BJ (cell line): Measurements from ENCODE around the gene MARCKSL1. TPM values are rescaled to one million over a fixed set of nuclear protein-coding genes. Genes with fewer than 3 reads are reported as not detected.
A peak's percentile ranks its signal among the peaks of the same experiment; 100 is the strongest.
"Not testable (repeated sequence)": the region's sequence is repeated elsewhere in the genome, so short reads cannot be mapped to it uniquely, and the experiment has no call there.

ENCODE experiments used
- CTCF ChIA-PET: fragments of 350-600 bp; formaldehyde crosslinking; extraction: SDS; loops from one replicate; lab custom pipeline; 2021; ENCODE audit warnings: antibody characterized with exemption, inconsistent platforms; lab: Yijun Ruan, JAX
- POLR2A ChIA-PET: fragments of 300-600 bp; sonication (Branson Sonifier 250); formaldehyde crosslinking; extraction: SDS; loops from one replicate; lab custom pipeline; 2021; ENCODE audit warnings: antibody characterized with exemption; lab: Charles Lee
- DNase-seq: peaks from one replicate; pipeline ENCODE4 v3.0.0-alpha.2; 2011; ENCODE audit warnings: low read depth
- H3K27me3 ChIP-seq: 2 replicates; pipeline ENCODE4 v1.6.0; 2011; ENCODE audit warnings: low read length; ENCODE audit not compliant: control insufficient read depth, insufficient read depth
- H3K36me3 ChIP-seq: 2 replicates; pipeline ENCODE4 v1.5.1; 2011; ENCODE audit warnings: low read length; ENCODE audit not compliant: control insufficient read depth, insufficient read depth
- H3K4me3 ChIP-seq: 2 replicates; pipeline ENCODE4 v1.5.1; 2011; ENCODE audit warnings: low read depth, mild to moderate bottlenecking, control low read depth, low read length
- CTCF ChIP-seq: IDR thresholded peaks from 2 replicates; pipeline ENCODE4 v1.5.1; 2011; ENCODE audit warnings: low read depth, mild to moderate bottlenecking, control low read depth, inconsistent platforms, low read length, moderate library complexity; ENCODE audit not compliant: insufficient read depth
- polyA plus RNA-seq: library from polyadenylated mRNA; depleted of rRNA; stranded (reverse); fragments of >200 nt; gene quantifications from 2 replicates; pipeline ENCODE4 v1.2.3, GENCODE V29; 2011

Gene MARCKSL1
- polyA plus RNA-seq, 1 experiment, result 52.0 TPM

DNA sequence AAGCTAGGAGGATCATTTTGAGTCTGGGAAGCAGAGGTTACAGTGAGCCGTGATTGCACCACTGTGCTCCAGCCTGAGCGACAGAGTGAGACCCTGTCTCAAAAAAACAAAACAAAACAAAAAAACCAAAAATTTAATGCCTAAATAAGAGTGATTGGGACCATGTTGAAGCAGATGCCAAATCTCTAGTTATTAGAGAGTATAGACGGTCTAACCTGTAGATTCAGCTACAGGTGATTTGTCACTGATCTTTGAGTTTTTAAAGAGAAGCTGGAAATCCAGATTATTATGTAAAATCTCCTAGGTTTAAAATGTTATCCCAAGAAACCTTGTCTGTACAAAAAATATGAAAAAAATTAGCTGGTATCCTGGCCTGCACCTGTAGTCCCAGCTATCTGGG lies 32.7 kb downstream of the MARCKSL1 start:
- no peak for DNase-seq
- ChIA-PET CTCF (interaction anchor here (0.8 to 2.6 kb wide), 3 partner anchors 33 to 88 kb away, joined by 3 to 7 read pairs (median 3); partner anchors contain the start of genes FAM167B and MARCKSL1), POLR2A (no interaction called here)
- Histone ChIP-seq H3K36me3 (peaks cover 9% of the 10 kb centered on the region), H3K27me3 (no peaks in the 10 kb centered on the region), H3K4me3 (no peak overlapping the region)
- TF ChIP-seq CTCF, result no peak

DNA sequence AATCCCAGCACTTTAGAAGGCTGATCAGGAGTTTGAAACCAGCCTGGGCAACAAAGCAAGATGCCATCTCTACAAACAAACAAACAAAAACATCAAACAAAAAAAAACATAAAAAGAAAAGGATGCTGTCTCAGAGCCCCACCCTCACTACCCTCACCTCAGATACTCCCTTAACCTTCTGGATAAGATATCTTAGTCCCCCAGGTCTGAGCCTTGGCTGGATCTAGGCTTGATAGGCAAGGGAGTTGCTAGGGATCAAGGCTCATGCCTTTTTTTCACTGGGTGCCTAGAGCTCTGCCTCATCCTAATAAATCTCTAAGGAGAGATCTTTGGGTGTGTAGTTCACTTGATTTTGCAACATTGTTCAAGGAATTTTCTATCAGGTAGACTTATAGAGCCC lies 36.7 kb downstream of the MARCKSL1 start:
- Histone ChIP-seq H3K36me3 (peaks cover 9% of the 10 kb centered on the region), H3K27me3 (no peaks in the 10 kb centered on the region), H3K4me3 (no peak overlapping the region)
- POLR2A ChIA-PET, result no interaction called here
- no peak for DNase-seq
- CTCF ChIA-PET, result interaction anchor here (1.4 kb wide), 1 partner anchor 17 kb away, joined by 3 read pairs; no protein-coding TSS in a partner anchor
- TF ChIP-seq CTCF, result no peak

DNA sequence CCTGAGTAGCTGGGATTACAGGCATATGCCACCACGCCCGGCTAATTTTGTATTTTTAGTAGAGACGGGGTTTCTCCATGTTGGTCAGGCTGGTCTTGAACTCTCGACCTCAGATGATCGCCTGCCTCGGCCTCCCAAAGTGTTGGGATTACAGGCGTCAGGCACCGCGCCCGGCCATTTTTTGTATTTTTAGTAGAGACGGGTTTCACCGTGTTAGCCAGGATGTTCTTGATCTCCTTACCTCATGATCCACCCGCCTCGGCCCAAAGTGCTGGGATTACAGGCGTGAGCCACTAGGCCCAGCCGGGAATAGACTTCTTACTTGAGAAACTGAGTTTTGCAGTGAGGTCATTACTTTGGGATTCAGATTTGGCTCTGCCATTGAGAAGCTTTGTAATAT lies 37.8 kb downstream of the MARCKSL1 start:
- DNase-seq, POLR2A ChIA-PET, H3K36me3 ChIP-seq, H3K27me3 ChIP-seq, CTCF ChIA-PET, H3K4me3 ChIP-seq: not testable (repeated sequence)

DNA sequence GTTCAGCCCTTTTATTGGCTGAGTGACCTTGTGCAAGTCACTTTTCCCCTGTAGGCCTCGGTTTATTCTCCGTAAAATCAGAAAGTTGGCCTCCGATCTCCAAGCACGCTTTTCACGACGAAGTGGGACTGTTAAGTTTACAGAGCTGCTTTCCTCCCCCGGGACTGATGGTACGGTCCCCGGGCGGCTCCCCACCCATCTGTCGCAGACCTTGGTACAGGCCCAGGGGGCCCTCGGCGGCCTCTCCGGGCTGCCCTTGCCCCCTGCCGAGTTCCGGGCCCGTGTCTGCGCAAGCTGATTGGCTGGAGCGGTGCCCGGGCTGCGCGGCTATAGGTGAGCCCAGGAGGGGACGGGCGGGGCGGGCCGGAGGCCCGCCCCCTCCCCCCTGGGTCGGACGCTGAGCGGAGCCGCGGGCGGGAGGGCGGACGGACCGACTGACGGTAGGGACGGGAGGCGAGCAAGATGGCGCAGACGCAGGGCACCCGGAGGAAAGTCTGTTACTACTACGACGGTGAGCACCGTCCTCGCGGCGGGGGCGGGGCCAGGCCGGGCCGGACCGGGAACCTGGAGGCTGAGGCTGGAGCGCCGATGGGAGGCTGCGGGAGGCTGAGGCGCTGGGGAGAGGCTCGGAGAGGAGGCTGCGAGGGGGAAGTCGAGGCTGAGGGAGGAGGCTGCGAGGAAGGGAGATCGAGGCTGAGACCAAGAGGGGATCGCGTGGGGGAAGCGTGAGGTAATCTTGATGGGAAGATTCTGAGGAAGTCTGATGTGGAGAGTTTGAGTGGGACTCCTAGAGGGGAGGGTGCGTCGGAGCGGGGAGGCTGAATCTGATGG lies 44.1 kb downstream of the MARCKSL1 start, which contains the start of gene HDAC1:
HDAC1 (plus strand) TSS at position 376 of the 831 bp plus-strand sequence; CDS start at position 463, 87 bp downstream.
- ChIA-PET POLR2A (interaction anchor here (0.6 kb wide), 1 partner anchor 80 kb away, joined by 3 read pairs; no protein-coding TSS in a partner anchor), CTCF (interaction anchor here (0.5 to 1.5 kb wide), 4 partner anchors 24 to 75 kb away, joined by 3 to 5 read pairs (median 4); no protein-coding TSS in a partner anchor)
- Histone ChIP-seq H3K4me3 (peak within 1 kb of the TSS; percentile 97), H3K27me3 (no peaks in the 10 kb centered on the region), H3K36me3 (no peaks in the 10 kb centered on the region; the same call in 1 of the 2 replicates)
- TF ChIP-seq CTCF, result no peak
- peak; percentile 59 for DNase-seq

DNA sequence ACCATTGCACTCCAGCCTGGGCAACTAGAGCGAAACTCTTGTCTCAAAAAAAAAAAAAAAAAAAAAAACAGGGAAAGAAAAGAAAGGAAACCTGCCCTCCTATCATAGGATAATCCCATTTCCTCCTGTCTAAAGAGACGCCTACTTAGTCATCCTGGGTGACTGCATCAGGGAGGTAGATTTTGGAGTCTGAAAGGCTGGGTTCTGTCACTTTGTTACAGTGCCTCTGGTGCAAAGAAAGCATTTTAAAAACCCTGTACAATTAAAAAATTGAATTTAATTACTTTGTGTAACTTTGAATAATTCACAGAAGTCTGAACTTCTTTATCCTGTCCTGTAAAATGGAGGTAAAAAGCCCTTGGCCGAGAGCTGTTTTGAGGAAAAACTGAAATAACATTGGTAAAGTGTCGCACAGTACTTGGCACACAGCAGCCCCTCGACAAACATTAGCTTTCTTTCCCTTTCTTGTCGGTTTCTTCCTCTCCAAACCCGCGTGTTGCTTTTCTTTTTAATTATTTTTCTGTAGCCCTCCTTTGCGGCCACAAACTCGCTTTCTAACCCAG lies 44.8 kb downstream of the MARCKSL1 start:
- CTCF ChIA-PET, result interaction anchor here (0.6 to 1.5 kb wide), 5 partner anchors 25 to 91 kb away, joined by 3 to 5 read pairs (median 4); partner anchors contain the start of gene CCDC28B
- Histone ChIP-seq H3K27me3 (no peaks in the 10 kb centered on the region), H3K4me3 (peak overlapping the region; percentile 97), H3K36me3 (no peaks in the 10 kb centered on the region; the same call in 1 of the 2 replicates)
- POLR2A ChIA-PET, result interaction anchor here (0.6 kb wide), 2 partner anchors 43 to 81 kb away, joined by 3 read pairs; no protein-coding TSS in a partner anchor
- no peak for DNase-seq
- TF ChIP-seq CTCF, result no peak
